Prostate gland (tissue), 2 donors: ENCODE results near the gene NHLRC2.

Experiments
- CTCF ChIP-seq, 4 experiments: fragments of 200-600 bp in 2 of 4; fragments of 450-650 bp in 2 of 4; sonication (generic) in 2 of 4; IDR thresholded peaks; 1 replicate in 3 of 4; 2 replicates in 1 of 4; pipeline ENCODE4 v1.5.1; 2016 to 2019; ENCODE audit warnings: antibody characterized with exemption in 4 of 4, mild to moderate bottlenecking in 2 of 4, moderate library complexity in 2 of 4
- POLR2AphosphoS5 ChIP-seq: sonication (generic); formaldehyde crosslinking; IDR thresholded peaks from one replicate; pipeline ENCODE4 v1.6.1; 2017; ENCODE audit warnings: antibody characterized with exemption

GRCh38 chr10:113958631-113959382, 104.3 kb downstream of the NHLRC2 start:
- TF ChIP-seq CTCF (IDR thresholded peaks at IDR 0.05) (no peak), POLR2AphosphoS5 (peak; percentile 70)
